WTC11 (cell line): ENCODE results near the gene GSX2. TPM values are rescaled to one million over a fixed set of nuclear protein-coding genes. Genes with fewer than 3 reads are reported as not detected.

ENCODE experiments used
- ATAC-seq: fragments of 200-7000 bp; cut with Tn5 transposase; 2 replicates; pipeline ENCODE4 v1.10.0; 2021; ENCODE audit warnings: mild to moderate bottlenecking, moderate library complexity
- CTCF ChIA-PET: fragments of 300-600 bp; sonication (Branson Sonifier 250); formaldehyde crosslinking; loops from one replicate; lab custom pipeline; 2021; ENCODE audit warnings: antibody characterized with exemption; lab: Charles Lee
- POLR2A ChIA-PET: fragments of 350-600 bp; sonication (Branson Sonifier 250); formaldehyde crosslinking; loops from one replicate; lab custom pipeline; 2021; ENCODE audit warnings: antibody characterized with exemption; lab: Charles Lee
- DNase-seq: peaks from one replicate; pipeline ENCODE4 v3.0.0; 2021; ENCODE audit warnings: low spot score
- H3K27ac Mint-ChIP-seq: 2 replicates; pipeline ENCODE4 v1.8.0; 2021; ENCODE audit warnings: mixed read lengths
- H3K27me3 Mint-ChIP-seq: 2 replicates; pipeline ENCODE4 v1.8.0; 2021; ENCODE audit warnings: low read depth, mild to moderate bottlenecking, moderate library complexity, mixed read lengths
- H3K36me3 Mint-ChIP-seq: 2 replicates; pipeline ENCODE4 v1.8.0; 2021; ENCODE audit warnings: mixed read lengths
- H3K4me1 Mint-ChIP-seq: 2 replicates; pipeline ENCODE4 v1.8.0; 2022; ENCODE audit warnings: mixed read lengths
- H3K4me3 Mint-ChIP-seq: 2 replicates; pipeline ENCODE4 v1.8.0; 2021; ENCODE audit warnings: mild to moderate bottlenecking, moderate library complexity, mixed read lengths
- H3K9me3 Mint-ChIP-seq: 2 replicates; pipeline ENCODE4 v1.8.0; 2021; ENCODE audit warnings: mixed read lengths
- ATF1 ChIP-seq: sonication (generic); formaldehyde crosslinking; IDR thresholded peaks from 2 replicates; pipeline ENCODE4 v1.8.1; 2023; ENCODE audit warnings: mild to moderate bottlenecking, moderate library complexity, missing genetic modification reagents
- CBFB ChIP-seq: sonication (generic); formaldehyde crosslinking; IDR thresholded peaks from 2 replicates; pipeline ENCODE4 v1.8.1; 2022; ENCODE audit warnings: mild to moderate bottlenecking, low read depth, missing genetic modification reagents
- HMGA2 ChIP-seq: fragments of 250-450 bp; sonication (Bioruptor Pico); IDR thresholded peaks from 2 replicates; pipeline ENCODE4 v1.4.0; 2021; ENCODE audit warnings: mild to moderate bottlenecking, moderate library complexity
- JAZF1 ChIP-seq: fragments of 250-450 bp; sonication (Bioruptor Pico); IDR thresholded peaks from 2 replicates; pipeline ENCODE4 v1.9.0; 2021; ENCODE audit warnings: moderate library complexity, mild to moderate bottlenecking, inconsistent platforms
- KAT7 ChIP-seq: sonication (generic); formaldehyde crosslinking; IDR thresholded peaks from 2 replicates; pipeline ENCODE4 v1.8.1; 2023; ENCODE audit warnings: missing genetic modification reagents, mild to moderate bottlenecking, borderline replicate concordance
- NFYB ChIP-seq: sonication (generic); formaldehyde crosslinking; conservative IDR thresholded peaks from 2 replicates; pipeline ENCODE4 v1.8.0; 2022; ENCODE audit warnings: low read depth, missing genetic modification reagents
- NR2C2 ChIP-seq: sonication (generic); formaldehyde crosslinking; IDR thresholded peaks from 2 replicates; pipeline ENCODE4 v1.8.0; 2022; ENCODE audit warnings: mild to moderate bottlenecking, missing genetic modification reagents
- NR3C1 ChIP-seq: sonication (generic); formaldehyde crosslinking; conservative IDR thresholded peaks from 2 replicates; pipeline ENCODE4 v1.8.1; 2023; ENCODE audit warnings: low read depth, mild to moderate bottlenecking, missing genetic modification reagents
- OVOL2 ChIP-seq: fragments of 250-450 bp; sonication (Bioruptor Pico); IDR thresholded peaks from 2 replicates; pipeline ENCODE4 v1.9.0; 2021; ENCODE audit warnings: mild to moderate bottlenecking, borderline replicate concordance
- ZNF671 ChIP-seq: fragments of 250-450 bp; sonication (Bioruptor Pico); IDR thresholded peaks from 2 replicates; pipeline ENCODE4 v1.8.0; 2021; ENCODE audit warnings: mild to moderate bottlenecking
- total RNA-seq: library from RNA; stranded (reverse); gene quantifications from 3 replicates; pipeline ENCODE4 v1.2.3, GENCODE V29; 2021
- TF ChIP-seq, protein P1 (sequence below): fragments of 250-450 bp; sonication (Bioruptor Pico); IDR thresholded peaks from 2 replicates; pipeline ENCODE4 v1.8.0; 2021; ENCODE audit warnings: mild to moderate bottlenecking
- TF ChIP-seq, protein P2 (sequence below): sonication (generic); formaldehyde crosslinking; IDR thresholded peaks from 2 replicates; pipeline ENCODE4 v1.8.0; 2022; ENCODE audit warnings: mild to moderate bottlenecking, missing genetic modification reagents
- TF ChIP-seq, protein P3 (sequence below): fragments of 250-450 bp; sonication (Bioruptor Pico); IDR thresholded peaks from 2 replicates; pipeline ENCODE4 v1.9.0; 2021; ENCODE audit warnings: moderate library complexity, mild to moderate bottlenecking, inconsistent platforms, borderline replicate concordance
- TF ChIP-seq, protein P4 (sequence below): sonication (generic); formaldehyde crosslinking; IDR thresholded peaks from 2 replicates; pipeline ENCODE4 v1.8.0; 2022; ENCODE audit warnings: mild to moderate bottlenecking, missing genetic modification reagents
- TF ChIP-seq, protein P5 (sequence below): sonication (generic); formaldehyde crosslinking; IDR thresholded peaks from 2 replicates; pipeline ENCODE4 v1.8.0; 2022; ENCODE audit warnings: mild to moderate bottlenecking, missing genetic modification reagents
- TF ChIP-seq, protein P6 (sequence below): fragments of 250-450 bp; sonication (Bioruptor Pico); IDR thresholded peaks from 2 replicates; pipeline ENCODE4 v1.9.0; 2021; ENCODE audit warnings: mild to moderate bottlenecking, borderline replicate concordance
- TF ChIP-seq, protein P7 (sequence below): sonication (generic); formaldehyde crosslinking; IDR thresholded peaks from 2 replicates; pipeline ENCODE4 v1.8.0; 2023; ENCODE audit warnings: missing genetic modification reagents
- TF ChIP-seq, protein P8 (sequence below): sonication (generic); formaldehyde crosslinking; IDR thresholded peaks from 2 replicates; pipeline ENCODE4 v1.8.1; 2023; ENCODE audit warnings: mild to moderate bottlenecking, missing genetic modification reagents, moderate library complexity
- TF ChIP-seq, protein P9 (sequence below): sonication (generic); formaldehyde crosslinking; IDR thresholded peaks from 2 replicates; pipeline ENCODE4 v1.8.1; 2023; ENCODE audit warnings: mild to moderate bottlenecking, missing genetic modification reagents

The GSX2 gene
- total RNA-seq, 1 experiment from 2014 or later = not detected

DNA sequence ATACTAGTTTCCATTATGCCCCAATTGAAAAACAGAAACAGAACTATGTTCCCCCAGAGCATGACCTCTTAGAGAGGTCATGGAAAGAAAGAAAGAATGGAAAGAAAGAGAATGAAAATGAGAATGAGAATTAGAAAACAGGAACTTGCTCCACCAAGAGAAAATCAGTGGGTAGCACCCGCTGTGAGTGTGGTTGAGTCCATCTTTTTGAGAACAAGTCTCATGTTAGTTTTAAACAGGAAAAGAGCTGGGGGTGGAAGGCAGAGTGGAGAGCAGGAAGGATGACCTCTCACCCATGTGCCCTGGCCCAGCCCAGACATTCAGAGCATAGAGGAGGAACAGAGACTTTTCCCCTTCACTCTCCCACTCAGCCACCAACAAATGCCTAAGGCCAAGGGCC, 4.9 kb downstream of the GSX2 start (continued):
- no peak for TF ChIP-seq NR3C1 (CRISPR knock-in tag)
- TF ChIP-seq, protein P1, sequence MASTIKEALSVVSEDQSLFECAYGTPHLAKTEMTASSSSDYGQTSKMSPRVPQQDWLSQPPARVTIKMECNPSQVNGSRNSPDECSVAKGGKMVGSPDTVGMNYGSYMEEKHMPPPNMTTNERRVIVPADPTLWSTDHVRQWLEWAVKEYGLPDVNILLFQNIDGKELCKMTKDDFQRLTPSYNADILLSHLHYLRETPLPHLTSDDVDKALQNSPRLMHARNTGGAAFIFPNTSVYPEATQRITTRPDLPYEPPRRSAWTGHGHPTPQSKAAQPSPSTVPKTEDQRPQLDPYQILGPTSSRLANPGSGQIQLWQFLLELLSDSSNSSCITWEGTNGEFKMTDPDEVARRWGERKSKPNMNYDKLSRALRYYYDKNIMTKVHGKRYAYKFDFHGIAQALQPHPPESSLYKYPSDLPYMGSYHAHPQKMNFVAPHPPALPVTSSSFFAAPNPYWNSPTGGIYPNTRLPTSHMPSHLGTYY (CRISPR knock-in tag) = no peak
- TF ChIP-seq, all 79 proteins: peak for 0

DNA sequence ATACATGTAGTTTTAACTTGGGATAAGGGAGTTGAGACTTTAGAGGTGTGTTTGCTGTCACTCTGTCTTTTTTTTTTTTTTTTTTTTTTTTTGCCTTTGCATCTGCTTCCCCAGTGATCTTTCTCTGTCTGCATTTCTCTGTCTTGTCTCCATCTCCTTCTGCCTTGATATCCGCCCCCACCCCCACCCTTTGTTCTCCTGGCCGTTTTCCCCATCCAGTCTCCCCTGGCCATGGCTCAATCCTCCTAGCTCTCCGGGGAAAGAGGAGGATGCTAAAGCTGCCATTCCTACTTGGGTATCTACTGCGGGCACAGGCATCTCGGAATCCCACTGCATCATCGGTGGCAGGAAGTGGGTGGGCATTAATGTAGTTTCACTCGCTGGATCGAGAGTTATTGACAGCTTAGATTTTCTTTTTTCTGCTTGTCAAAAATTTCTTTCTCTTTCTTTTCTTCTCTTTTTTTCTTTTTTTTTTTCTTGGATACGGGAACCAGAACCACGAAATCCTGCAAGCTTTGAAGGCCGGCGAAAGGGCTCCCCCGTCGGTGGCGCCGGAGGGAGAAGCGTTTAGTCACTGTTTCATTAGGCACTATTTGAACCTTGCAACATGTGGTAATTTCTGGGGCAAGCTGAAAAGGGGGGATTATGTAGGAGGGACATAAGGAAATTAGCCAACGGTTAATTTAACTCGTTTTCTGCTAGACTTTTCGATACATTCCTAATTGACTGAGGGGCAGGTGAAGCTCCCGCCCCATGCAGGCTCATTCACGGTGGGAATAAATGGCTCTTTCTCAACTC, 8.2 kb downstream of the GSX2 start:
- ATAC-seq (no peak), DNase-seq (no peak)
- H3K36me3 Mint-ChIP-seq = no peaks in the 10 kb centered on the region
- ChIA-PET CTCF (interaction anchor here (0.9 to 4.5 kb wide), 8 partner anchors 8 to 399 kb away, joined by 4 to 44 read pairs (median 6); partner anchors contain the start of gene GSX2), POLR2A (interaction anchor here (0.5 to 1.0 kb wide), 3 partner anchors 11 to 36 kb away, joined by 3 to 5 read pairs (median 3); no protein-coding TSS in a partner anchor)
- H3K4me3 Mint-ChIP-seq = peak overlapping the region; percentile 71
- no peaks in the 10 kb centered on the region for H3K9me3 Mint-ChIP-seq
- TF ChIP-seq NR2C2 = no peak
- TF ChIP-seq, protein P2, sequence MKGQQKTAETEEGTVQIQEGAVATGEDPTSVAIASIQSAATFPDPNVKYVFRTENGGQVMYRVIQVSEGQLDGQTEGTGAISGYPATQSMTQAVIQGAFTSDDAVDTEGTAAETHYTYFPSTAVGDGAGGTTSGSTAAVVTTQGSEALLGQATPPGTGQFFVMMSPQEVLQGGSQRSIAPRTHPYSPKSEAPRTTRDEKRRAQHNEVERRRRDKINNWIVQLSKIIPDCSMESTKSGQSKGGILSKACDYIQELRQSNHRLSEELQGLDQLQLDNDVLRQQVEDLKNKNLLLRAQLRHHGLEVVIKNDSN = no peak
- no peak for TF ChIP-seq ATF1 (CRISPR knock-in tag)
- TF ChIP-seq, protein P3, sequence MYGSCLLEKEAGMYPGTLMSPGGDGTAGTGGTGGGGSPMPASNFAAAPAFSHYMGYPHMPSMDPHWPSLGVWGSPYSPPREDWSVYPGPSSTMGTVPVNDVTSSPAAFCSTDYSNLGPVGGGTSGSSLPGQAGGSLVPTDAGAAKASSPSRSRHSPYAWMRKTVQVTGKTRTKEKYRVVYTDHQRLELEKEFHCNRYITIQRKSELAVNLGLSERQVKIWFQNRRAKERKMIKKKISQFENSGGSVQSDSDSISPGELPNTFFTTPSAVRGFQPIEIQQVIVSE = no peak
- TF ChIP-seq, protein P4, sequence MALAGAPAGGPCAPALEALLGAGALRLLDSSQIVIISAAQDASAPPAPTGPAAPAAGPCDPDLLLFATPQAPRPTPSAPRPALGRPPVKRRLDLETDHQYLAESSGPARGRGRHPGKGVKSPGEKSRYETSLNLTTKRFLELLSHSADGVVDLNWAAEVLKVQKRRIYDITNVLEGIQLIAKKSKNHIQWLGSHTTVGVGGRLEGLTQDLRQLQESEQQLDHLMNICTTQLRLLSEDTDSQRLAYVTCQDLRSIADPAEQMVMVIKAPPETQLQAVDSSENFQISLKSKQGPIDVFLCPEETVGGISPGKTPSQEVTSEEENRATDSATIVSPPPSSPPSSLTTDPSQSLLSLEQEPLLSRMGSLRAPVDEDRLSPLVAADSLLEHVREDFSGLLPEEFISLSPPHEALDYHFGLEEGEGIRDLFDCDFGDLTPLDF (CRISPR knock-in tag) = no peak
- TF ChIP-seq, protein P5, sequence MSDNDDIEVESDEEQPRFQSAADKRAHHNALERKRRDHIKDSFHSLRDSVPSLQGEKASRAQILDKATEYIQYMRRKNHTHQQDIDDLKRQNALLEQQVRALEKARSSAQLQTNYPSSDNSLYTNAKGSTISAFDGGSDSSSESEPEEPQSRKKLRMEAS (CRISPR knock-in tag) = no peak
- TF ChIP-seq ZNF671 (CRISPR knock-in tag) = no peak
- TF ChIP-seq NFYB (CRISPR knock-in tag) = no peak
- TF ChIP-seq KAT7 = no peak
- TF ChIP-seq CBFB = no peak
- TF ChIP-seq, protein P6, sequence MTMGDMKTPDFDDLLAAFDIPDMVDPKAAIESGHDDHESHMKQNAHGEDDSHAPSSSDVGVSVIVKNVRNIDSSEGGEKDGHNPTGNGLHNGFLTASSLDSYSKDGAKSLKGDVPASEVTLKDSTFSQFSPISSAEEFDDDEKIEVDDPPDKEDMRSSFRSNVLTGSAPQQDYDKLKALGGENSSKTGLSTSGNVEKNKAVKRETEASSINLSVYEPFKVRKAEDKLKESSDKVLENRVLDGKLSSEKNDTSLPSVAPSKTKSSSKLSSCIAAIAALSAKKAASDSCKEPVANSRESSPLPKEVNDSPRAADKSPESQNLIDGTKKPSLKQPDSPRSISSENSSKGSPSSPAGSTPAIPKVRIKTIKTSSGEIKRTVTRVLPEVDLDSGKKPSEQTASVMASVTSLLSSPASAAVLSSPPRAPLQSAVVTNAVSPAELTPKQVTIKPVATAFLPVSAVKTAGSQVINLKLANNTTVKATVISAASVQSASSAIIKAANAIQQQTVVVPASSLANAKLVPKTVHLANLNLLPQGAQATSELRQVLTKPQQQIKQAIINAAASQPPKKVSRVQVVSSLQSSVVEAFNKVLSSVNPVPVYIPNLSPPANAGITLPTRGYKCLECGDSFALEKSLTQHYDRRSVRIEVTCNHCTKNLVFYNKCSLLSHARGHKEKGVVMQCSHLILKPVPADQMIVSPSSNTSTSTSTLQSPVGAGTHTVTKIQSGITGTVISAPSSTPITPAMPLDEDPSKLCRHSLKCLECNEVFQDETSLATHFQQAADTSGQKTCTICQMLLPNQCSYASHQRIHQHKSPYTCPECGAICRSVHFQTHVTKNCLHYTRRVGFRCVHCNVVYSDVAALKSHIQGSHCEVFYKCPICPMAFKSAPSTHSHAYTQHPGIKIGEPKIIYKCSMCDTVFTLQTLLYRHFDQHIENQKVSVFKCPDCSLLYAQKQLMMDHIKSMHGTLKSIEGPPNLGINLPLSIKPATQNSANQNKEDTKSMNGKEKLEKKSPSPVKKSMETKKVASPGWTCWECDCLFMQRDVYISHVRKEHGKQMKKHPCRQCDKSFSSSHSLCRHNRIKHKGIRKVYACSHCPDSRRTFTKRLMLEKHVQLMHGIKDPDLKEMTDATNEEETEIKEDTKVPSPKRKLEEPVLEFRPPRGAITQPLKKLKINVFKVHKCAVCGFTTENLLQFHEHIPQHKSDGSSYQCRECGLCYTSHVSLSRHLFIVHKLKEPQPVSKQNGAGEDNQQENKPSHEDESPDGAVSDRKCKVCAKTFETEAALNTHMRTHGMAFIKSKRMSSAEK (CRISPR knock-in tag) = no peak
- TF ChIP-seq, protein P7, sequence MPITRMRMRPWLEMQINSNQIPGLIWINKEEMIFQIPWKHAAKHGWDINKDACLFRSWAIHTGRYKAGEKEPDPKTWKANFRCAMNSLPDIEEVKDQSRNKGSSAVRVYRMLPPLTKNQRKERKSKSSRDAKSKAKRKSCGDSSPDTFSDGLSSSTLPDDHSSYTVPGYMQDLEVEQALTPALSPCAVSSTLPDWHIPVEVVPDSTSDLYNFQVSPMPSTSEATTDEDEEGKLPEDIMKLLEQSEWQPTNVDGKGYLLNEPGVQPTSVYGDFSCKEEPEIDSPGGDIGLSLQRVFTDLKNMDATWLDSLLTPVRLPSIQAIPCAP = no peak
- no peak for TF ChIP-seq OVOL2 (CRISPR knock-in tag)
- no peak for TF ChIP-seq JAZF1 (CRISPR knock-in tag)
- TF ChIP-seq, protein P8, sequence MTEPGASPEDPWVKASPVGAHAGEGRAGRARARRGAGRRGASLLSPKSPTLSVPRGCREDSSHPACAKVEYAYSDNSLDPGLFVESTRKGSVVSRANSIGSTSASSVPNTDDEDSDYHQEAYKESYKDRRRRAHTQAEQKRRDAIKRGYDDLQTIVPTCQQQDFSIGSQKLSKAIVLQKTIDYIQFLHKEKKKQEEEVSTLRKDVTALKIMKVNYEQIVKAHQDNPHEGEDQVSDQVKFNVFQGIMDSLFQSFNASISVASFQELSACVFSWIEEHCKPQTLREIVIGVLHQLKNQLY (CRISPR knock-in tag) = no peak
- TF ChIP-seq, protein P9, sequence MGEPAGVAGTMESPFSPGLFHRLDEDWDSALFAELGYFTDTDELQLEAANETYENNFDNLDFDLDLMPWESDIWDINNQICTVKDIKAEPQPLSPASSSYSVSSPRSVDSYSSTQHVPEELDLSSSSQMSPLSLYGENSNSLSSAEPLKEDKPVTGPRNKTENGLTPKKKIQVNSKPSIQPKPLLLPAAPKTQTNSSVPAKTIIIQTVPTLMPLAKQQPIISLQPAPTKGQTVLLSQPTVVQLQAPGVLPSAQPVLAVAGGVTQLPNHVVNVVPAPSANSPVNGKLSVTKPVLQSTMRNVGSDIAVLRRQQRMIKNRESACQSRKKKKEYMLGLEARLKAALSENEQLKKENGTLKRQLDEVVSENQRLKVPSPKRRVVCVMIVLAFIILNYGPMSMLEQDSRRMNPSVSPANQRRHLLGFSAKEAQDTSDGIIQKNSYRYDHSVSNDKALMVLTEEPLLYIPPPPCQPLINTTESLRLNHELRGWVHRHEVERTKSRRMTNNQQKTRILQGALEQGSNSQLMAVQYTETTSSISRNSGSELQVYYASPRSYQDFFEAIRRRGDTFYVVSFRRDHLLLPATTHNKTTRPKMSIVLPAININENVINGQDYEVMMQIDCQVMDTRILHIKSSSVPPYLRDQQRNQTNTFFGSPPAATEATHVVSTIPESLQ (CRISPR knock-in tag) = no peak
- TF ChIP-seq HMGA2 (CRISPR knock-in tag) = no peak
- H3K27me3 Mint-ChIP-seq = peaks cover 93% of the 10 kb centered on the region
- H3K4me1 Mint-ChIP-seq = peaks cover 64% of the 10 kb centered on the region
- H3K27ac Mint-ChIP-seq = no peak overlapping the region; the same call in 1 of the 2 replicates
